Prostate gland (tissue), 2 donors: ENCODE measurements around the gene LYPD6B. TPM values are rescaled to one million over a fixed set of nuclear protein-coding genes. Genes with fewer than 3 reads are reported as not detected.

ENCODE experiments used
- DNase-seq: peaks from one replicate; pipeline ENCODE4 v3.0.0-alpha.2; 2019; ENCODE audit warnings: low spot score
- H3K27ac ChIP-seq, 2 donors: fragments of 200-600 bp; sonication (generic); 2 replicates each; pipeline ENCODE4 v1.5.1; 2017 to 2019
- H3K27me3 ChIP-seq: fragments of 200-600 bp; sonication (generic); replicated peaks from 2 replicates; pipeline ENCODE4 v1.5.1; 2019; ENCODE audit not compliant: insufficient read depth
- H3K36me3 ChIP-seq, 2 donors: fragments of 200-600 bp; sonication (generic); 1 replicate in 1 of 2; 2 replicates in 1 of 2; pipeline versions ENCODE4 v1.5.1 to v1.8.1; 2017 to 2019
- H3K4me1 ChIP-seq: fragments of 200-600 bp; sonication (generic); replicated peaks from 2 replicates; pipeline ENCODE4 v1.5.1; 2019
- H3K4me3 ChIP-seq, 2 donors: fragments of 200-600 bp; sonication (generic); 2 replicates each; pipeline ENCODE4 v1.5.1; 2017 to 2019
- H3K9me3 ChIP-seq: fragments of 200-600 bp; sonication (generic); 2 replicates; pipeline ENCODE4 v1.5.1; 2017
- CTCF ChIP-seq, 4 experiments: fragments of 200-600 bp in 2 of 4; fragments of 450-650 bp in 2 of 4; sonication (generic) in 2 of 4; IDR thresholded peaks; 1 replicate in 3 of 4; 2 replicates in 1 of 4; pipeline ENCODE4 v1.5.1; 2016 to 2019; ENCODE audit warnings: antibody characterized with exemption in 4 of 4, mild to moderate bottlenecking in 2 of 4, moderate library complexity in 2 of 4
- POLR2A ChIP-seq: fragments of 450-650 bp; IDR thresholded peaks from one replicate; pipeline ENCODE4 v1.6.1; 2016; ENCODE audit warnings: antibody characterized with exemption, mild to moderate bottlenecking
- POLR2AphosphoS5 ChIP-seq: sonication (generic); formaldehyde crosslinking; IDR thresholded peaks from one replicate; pipeline ENCODE4 v1.6.1; 2017; ENCODE audit warnings: antibody characterized with exemption
- WGBS: methylation state at CpG from one replicate; pipeline ENCODE4 v1.1.5; 2018; 5-methylcytosine and 5-hydroxymethylcytosine counted together
- intact Hi-C: fragments of 100-400 bp; cut with DNase I; formaldehyde crosslinking; loops from one replicate; pipeline ENCODE4 v1.14.2; 2022
- total RNA-seq, 2 donors: library from RNA; depleted of rRNA; stranded (reverse); fragments of >200 nt; gene quantifications; one replicate each; pipeline ENCODE4 v1.1.0, GENCODE V29; 2016

The LYPD6B gene
- total RNA-seq, 2 donors from 2014 or later: 16.8 to 17.8 TPM

GRCh38 chr2:149213764-149214493 lies 175.4 kb downstream of the LYPD6B start:
- WGBS: 93% methylated on average over 4 of the region's 4 CpGs
- Histone ChIP-seq H3K4me1 (no peaks in the 10 kb centered on the region), H3K9me3 (no peaks in the 10 kb centered on the region), H3K27me3 (no peaks in the 10 kb centered on the region), H3K4me3 (no peak overlapping the region), H3K27ac (no peak overlapping the region), H3K36me3 (no peaks in the 10 kb centered on the region)
- intact Hi-C loops: no loop called here
- no peak for TF ChIP-seq CTCF (IDR thresholded peaks at IDR 0.05)
- no peak for TF ChIP-seq POLR2A
- no peak for TF ChIP-seq POLR2AphosphoS5
- DNase-seq: no peak

DNA sequence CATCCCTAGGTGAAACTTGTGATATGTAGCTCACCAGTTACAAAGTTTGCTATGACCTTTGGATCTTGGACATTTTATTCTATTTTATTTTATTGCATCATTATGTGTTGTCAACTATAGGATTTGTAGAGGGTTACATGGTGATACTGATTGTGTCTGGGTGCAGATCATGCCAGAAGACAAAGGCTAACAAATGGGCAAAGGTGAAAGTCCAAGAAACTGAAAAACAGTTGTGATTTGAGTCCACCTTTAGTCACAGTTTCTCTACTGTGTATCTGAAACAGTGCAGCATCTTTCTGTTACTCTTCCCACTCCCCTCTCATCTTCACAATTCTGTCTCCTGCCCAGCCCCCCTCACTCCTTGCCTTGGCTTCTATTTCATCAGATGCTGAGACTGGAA lies 180.0 kb downstream of the LYPD6B start:
- no peak overlapping the region for H3K4me3 ChIP-seq
- intact Hi-C loops: no loop called here
- H3K9me3 ChIP-seq: no peaks in the 10 kb centered on the region
- TF ChIP-seq POLR2A: no peak
- TF ChIP-seq POLR2AphosphoS5: no peak
- no peak for TF ChIP-seq CTCF (IDR thresholded peaks at IDR 0.05)
- no peaks in the 10 kb centered on the region for H3K27me3 ChIP-seq
- no peaks in the 10 kb centered on the region for H3K36me3 ChIP-seq
- DNase-seq: no peak
- no peak overlapping the region for H3K27ac ChIP-seq
- no peaks in the 10 kb centered on the region for H3K4me1 ChIP-seq

- TF ChIP-seq POLR2A: no peak
- no peak for TF ChIP-seq POLR2AphosphoS5
- no peak for TF ChIP-seq CTCF (IDR thresholded peaks at IDR 0.05)
Observed at GRCh38 chr2:149219856-149220255, 181.4 kb downstream of the LYPD6B start.

GRCh38 chr2:149221002-149221401 lies 182.5 kb downstream of the LYPD6B start:
- WGBS: 90% methylated on average over 9 of the region's 9 CpGs
- no peaks in the 10 kb centered on the region for H3K9me3 ChIP-seq
- intact Hi-C loops: no loop called here
- DNase-seq: no peak
- H3K4me1 ChIP-seq: no peaks in the 10 kb centered on the region
- H3K4me3 ChIP-seq: no peak overlapping the region
- H3K27ac ChIP-seq: no peak overlapping the region
- H3K36me3 ChIP-seq: no peaks in the 10 kb centered on the region
- no peak for TF ChIP-seq POLR2AphosphoS5
- no peak for TF ChIP-seq POLR2A
- no peak for TF ChIP-seq CTCF (IDR thresholded peaks at IDR 0.05)
- H3K27me3 ChIP-seq: no peaks in the 10 kb centered on the region

More at GRCh38 chr2:149219856-149220255, 181.4 kb downstream of the LYPD6B start:
- no peaks in the 10 kb centered on the region for H3K9me3 ChIP-seq
- intact Hi-C loops: no loop called here
- no peaks in the 10 kb centered on the region for H3K4me1 ChIP-seq
- H3K36me3 ChIP-seq: no peaks in the 10 kb centered on the region
- no peak overlapping the region for H3K27ac ChIP-seq
- 49% methylated on average over 3 of the region's 3 CpGs for WGBS
- no peak overlapping the region for H3K4me3 ChIP-seq
- no peak for DNase-seq
- H3K27me3 ChIP-seq: no peaks in the 10 kb centered on the region

DNA sequence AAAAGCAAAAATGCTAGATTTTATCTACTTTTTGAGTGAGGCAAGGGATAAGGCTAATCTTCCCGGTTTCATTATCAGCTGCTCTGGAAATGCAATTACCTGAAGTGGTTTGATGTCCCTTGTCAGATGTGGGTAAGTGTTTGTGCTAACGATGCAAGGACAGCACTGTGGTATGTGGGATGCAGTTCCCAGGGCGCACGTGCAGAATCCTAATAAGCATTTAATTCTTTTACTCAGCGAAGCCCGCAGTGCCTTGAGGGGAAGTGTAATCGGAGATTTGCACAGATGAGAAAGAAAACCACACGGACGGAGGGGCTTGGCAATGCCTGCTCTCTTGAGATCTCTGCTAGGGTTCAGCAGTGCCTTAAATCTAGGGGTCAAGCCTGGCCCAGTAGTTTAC lies 183.4 kb downstream of the LYPD6B start:
- 37% methylated on average over 9 of the region's 9 CpGs for WGBS
- Histone ChIP-seq H3K9me3 (no peaks in the 10 kb centered on the region), H3K27ac (no peak overlapping the region), H3K27me3 (no peaks in the 10 kb centered on the region), H3K4me1 (no peaks in the 10 kb centered on the region), H3K4me3 (no peak overlapping the region), H3K36me3 (no peaks in the 10 kb centered on the region)
- TF ChIP-seq CTCF (IDR thresholded peaks at IDR 0.05): no peak
- TF ChIP-seq POLR2A: no peak
- no peak for TF ChIP-seq POLR2AphosphoS5
- no peak for DNase-seq
- intact Hi-C loops: no loop called here
